Choroid plexus epithelial cell (primary cell): ENCODE data around the gene CACNA1G.

Experiments used
- DNase-seq: peaks from one replicate; pipeline ENCODE4 v3.0.0-alpha.2; 2010; ENCODE audit warnings: low read depth
- H3K4me3 ChIP-seq: 2 replicates; pipeline ENCODE4 v1.5.1; 2011; ENCODE audit warnings: low read depth, mild to moderate bottlenecking, control low read depth, low read length, moderate library complexity
- TF ChIP-seq, protein P1 (sequence below): conservative IDR thresholded peaks from 2 replicates; pipeline ENCODE4 v1.5.1; 2011; ENCODE audit warnings: low read depth, mild to moderate bottlenecking, control low read depth, inconsistent platforms, low read length, moderate library complexity

The CACNA1G gene

DNA sequence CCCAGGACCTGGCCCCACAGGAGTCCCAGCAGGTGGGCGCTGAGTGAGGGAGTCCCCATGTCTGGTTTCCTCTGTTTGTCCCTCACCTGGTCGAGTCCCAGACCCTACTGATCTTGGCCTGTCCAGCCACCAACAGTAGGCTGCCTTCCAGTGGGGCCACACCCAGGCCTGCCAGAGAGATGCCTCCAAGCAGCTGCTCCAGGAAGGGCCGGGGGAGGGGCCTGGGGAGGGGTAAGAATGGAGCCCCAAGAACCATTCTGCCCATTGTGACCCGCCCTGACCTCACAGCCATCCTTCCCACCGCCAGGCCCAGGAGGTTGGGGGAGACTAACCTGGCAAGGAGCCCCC, 12.8 kb upstream of the CACNA1G start:
- no peak for DNase-seq
- peak overlapping the region; percentile 70 for H3K4me3 ChIP-seq
- TF ChIP-seq, protein P1, sequence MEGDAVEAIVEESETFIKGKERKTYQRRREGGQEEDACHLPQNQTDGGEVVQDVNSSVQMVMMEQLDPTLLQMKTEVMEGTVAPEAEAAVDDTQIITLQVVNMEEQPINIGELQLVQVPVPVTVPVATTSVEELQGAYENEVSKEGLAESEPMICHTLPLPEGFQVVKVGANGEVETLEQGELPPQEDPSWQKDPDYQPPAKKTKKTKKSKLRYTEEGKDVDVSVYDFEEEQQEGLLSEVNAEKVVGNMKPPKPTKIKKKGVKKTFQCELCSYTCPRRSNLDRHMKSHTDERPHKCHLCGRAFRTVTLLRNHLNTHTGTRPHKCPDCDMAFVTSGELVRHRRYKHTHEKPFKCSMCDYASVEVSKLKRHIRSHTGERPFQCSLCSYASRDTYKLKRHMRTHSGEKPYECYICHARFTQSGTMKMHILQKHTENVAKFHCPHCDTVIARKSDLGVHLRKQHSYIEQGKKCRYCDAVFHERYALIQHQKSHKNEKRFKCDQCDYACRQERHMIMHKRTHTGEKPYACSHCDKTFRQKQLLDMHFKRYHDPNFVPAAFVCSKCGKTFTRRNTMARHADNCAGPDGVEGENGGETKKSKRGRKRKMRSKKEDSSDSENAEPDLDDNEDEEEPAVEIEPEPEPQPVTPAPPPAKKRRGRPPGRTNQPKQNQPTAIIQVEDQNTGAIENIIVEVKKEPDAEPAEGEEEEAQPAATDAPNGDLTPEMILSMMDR = no peak

DNA sequence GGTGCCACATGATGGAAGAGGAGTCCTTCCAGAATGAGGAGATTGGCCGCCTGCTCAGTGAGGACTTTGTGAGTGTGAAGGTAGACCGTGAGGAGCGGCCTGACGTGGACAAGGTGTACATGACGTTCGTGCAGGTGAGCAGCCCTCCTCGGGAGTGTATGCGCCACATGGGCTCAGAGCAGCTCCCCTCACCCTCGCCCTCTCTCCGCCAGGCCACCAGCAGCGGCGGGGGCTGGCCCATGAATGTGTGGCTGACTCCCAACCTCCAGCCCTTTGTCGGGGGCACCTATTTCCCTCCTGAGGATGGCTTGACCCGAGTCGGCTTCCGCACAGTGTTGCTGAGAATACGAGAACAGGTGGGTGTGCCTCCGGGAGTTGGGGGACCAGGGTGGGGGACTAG, 11.7 kb upstream of the CACNA1G start:
- H3K4me3 ChIP-seq = no peak overlapping the region
- TF ChIP-seq, protein P1 = no peak
- no peak for DNase-seq

DNA sequence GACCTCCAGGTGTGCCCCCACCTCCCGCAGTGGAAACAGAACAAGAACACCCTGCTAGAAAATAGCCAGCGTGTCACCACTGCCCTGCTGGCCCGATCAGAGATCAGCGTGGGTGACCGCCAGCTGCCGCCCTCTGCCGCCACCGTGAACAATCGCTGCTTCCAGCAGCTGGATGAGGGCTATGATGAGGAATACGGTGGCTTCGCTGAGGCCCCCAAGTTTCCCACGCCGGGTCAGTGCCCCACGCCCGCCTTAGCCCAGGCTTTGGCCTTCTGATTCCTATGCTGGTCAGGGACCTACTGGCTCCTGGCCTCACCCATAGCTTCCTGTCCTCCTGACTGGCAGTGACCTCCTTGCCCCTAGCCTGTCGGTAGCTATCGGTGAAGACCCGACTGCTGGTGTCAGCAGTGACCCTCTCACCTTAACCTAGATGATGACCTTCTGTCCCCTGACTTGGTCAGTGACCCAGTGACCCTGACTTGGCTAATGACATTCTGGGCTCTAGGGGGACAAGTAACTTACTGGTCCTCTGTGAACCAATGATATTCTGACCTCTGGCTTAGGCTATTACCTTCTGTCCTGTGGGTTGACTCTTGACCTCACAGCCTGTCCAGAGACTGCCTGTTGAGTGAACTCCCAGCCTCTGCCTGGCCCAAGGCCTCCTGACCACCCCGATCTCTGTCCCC, 11.1 kb upstream of the CACNA1G start:
- TF ChIP-seq, protein P1 = no peak
- no peak overlapping the region for H3K4me3 ChIP-seq
- DNase-seq = no peak

DNA sequence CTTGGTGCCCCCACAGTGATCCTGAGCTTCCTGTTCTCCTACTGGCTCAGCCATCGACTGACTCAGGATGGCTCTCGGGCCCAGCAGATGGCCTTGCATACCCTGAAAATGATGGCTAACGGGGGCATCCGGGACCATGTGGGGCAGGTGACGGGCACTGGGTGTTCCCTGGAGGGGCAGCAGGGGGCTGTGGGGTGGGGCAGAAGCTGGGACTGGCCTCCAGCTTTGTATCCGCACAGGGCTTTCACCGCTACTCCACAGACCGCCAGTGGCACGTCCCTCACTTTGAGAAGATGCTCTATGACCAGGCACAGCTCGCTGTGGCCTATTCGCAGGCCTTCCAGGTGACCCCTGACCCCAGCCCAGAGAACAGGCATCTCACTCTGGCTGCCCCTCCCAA, 10.5 kb upstream of the CACNA1G start:
- H3K4me3 ChIP-seq = no peak overlapping the region
- DNase-seq = no peak
- TF ChIP-seq, protein P1 = no peak

DNA sequence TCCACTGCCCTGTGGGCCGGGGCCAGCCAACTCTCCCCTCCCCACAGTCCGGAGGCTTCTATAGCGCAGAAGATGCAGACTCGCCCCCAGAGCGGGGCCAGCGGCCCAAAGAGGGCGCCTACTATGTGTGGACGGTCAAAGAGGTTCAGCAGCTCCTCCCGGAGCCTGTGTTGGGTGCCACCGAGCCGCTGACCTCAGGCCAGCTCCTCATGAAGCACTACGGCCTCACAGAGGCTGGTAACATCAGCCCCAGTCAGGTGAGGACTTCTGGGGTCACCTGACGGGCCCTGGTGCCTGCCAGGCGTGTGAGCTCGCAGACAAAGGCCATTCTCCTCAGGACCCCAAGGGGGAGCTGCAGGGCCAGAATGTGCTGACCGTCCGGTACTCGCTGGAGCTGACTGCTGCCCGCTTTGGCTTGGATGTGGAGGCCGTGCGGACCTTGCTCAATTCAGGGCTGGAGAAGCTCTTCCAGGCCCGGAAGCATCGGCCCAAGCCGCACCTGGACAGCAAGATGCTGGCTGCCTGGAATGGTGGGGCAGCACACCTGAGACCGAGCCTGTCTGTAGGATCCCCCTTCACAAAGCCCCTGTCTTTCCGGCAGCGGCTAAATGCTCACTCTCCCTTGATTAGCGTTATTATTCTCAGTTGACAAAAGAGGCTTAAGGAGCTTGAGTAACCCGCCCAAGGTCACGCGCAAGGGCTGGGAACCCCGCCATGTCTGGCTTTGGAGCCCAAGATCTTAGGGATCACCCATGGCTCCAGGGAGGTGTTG, 9.7 kb upstream of the CACNA1G start:
- TF ChIP-seq, protein P1 = peak; percentile 92
- DNase-seq = peak; percentile 95
- no peak overlapping the region for H3K4me3 ChIP-seq

DNA sequence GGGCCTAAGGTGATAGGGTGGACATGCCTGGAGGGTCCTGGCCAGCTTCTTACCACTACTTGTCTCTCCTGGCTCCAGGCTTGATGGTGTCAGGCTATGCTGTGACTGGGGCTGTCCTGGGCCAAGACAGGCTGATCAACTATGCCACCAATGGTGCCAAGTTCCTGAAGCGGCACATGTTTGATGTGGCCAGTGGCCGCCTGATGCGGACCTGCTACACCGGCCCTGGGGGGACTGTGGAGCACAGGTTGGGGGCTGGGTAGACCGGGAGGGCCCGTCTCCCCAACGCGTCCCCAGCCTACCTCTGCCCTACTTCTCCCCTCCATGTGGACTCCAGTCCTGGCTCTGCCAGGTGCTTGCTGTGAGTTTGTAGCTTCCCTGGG, 9.1 kb upstream of the CACNA1G start:
- TF ChIP-seq, protein P1 = no peak
- no peak for DNase-seq
- no peak overlapping the region for H3K4me3 ChIP-seq

DNA sequence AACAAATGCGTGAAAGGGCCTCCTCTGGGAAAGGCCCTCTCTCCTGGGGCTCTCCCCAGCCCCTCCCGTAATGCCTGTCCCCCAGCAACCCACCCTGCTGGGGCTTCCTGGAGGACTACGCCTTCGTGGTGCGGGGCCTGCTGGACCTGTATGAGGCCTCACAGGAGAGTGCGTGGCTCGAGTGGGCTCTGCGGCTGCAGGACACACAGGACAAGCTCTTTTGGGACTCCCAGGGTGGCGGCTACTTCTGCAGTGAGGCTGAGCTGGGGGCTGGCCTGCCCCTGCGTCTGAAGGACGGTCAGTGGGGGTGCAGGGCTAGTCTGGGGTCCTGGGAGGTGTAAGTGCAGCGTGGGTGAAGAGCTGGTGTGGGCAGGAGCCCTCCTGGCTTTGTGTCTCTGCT, 8.6 kb upstream of the CACNA1G start:
- no peak overlapping the region for H3K4me3 ChIP-seq
- TF ChIP-seq, protein P1 = no peak
- no peak for DNase-seq
